HG03108 (cell line): Measurements from ENCODE around the gene MRPL44.

Experiments used
- ATAC-seq: cut with Tn5 transposase; IDR thresholded peaks from one replicate; pipeline ENCODE4 v1.9.1; 2021; ENCODE audit warnings: moderate library complexity; ENCODE audit not compliant: unreplicated experiment

The MRPL44 gene

DNA sequence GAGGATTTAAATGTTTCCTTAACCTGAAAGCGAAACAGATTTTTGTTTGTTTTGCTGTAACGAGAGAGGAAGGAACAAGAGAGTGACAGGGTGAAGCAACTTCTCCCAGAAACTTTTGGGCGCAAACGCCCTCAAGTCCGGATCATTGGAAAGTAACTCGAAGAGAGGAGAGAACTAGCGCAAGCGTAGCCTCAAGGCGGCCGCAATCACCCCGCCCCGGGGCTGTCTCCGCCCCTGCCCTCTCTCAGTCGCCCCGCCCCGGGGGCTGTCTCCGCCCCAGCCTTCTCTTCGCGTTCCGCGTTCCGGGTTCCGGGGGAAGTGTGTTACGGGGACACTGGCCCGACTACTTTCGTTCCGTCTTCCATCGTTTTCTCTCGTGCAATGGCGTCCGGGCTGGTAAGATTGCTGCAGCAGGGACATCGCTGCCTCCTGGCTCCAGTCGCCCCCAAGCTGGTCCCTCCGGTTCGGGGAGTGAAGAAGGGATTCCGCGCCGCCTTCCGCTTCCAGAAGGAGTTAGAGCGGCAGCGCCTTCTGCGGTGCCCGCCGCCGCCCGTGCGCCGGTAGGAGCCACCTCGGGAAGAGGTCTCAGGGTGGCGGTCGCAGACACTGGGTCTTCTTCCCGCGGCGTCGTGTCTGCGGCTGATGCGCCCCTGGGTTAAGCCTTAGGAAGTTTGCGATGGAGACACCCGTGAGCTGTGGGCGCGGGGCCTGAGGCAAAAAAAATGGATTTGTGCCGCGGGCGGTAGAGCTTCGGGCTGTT, at the start of gene MRPL44:
MRPL44 (plus strand) TSS at position 372 of the 760 bp plus-strand sequence; CDS start at position 382, 10 bp downstream.
- peak; percentile 89 for ATAC-seq

DNA sequence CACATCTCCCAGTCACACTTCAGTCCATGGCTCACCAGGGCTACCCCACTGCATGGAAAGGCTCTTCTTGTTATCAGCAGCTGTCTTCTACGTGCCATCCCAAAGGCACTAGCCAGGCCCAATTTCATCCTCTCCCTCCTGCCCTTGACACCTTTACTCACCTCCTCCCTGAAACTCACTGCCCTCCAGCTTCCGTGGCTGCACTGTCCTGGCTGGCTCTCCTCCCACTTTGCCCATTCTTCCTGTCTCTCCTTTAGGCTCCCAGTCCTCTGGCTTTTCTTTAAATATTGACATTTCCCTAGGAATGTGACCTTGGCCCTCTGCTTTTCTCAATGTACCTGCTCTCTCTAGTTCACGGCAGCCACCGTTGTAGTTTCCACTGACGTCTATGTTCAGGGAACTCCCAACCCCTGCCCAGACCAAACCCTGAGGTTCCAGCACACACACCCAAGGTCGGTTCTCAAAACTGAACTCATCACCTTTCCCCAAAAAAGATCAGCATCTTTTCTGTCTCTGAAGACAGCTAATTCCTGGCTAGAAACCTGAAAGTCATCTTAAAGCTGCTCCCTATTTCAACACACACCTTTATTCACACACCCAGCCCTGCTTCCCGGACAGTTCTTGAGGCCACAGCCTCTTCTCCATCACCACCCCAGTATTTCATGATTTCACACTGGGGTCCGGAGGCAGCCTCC, 48.8 kb upstream of the MRPL44 start:
- no peak for ATAC-seq

DNA sequence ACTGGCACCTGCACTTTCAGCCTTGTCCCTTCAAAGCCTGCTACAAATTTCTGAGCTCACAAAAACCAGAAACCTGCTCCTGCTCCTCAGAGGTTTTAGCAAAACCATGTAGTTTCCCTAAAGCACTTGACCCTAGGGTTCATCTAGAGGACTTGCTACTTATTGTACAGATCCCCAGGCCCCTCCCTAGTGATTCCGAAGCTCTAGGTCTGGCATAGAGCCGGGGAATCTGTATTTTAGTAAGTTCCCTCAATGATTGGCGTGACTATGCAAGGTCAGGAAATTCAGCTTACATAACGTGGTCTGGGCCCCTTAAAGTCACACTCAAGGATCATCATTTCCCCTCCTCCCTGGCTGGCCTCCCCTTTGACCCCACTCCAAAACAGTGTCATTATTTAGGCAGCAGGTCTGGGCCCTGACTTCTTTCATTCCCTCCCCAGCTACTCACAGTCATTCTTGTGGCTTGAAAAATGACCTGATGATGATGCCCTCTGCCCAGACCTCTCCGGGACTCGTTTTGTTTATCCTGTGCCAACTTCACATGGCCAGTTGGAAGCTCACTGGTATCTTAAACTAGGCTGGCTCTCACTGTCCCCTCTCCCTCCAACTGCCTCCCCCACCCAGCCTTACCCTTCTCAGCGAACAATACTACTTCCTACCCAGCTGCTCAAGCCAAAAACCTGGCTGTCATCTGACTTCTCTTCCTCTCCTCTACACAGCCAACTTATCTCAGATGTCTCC, 48.1 kb upstream of the MRPL44 start:
- no peak for ATAC-seq

DNA sequence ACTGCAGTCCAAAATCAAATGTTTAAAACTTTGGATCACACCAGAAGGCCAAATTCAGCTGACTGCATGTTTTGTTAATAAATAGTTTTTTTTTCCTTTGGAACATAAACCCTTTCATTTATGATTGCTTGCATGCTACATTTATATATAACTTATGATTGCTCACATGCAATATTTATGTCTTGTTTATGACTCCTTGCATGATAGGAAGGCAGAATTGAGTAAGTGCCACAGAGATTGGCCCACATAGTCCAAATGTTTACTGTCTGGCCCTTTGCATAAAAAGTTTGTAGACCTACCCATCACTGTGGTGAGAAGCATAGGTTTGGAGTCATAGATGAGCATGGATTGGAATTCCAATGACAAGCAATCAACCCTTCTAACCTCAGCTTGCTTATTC, 42.9 kb upstream of the MRPL44 start:
- ATAC-seq: no peak

DNA sequence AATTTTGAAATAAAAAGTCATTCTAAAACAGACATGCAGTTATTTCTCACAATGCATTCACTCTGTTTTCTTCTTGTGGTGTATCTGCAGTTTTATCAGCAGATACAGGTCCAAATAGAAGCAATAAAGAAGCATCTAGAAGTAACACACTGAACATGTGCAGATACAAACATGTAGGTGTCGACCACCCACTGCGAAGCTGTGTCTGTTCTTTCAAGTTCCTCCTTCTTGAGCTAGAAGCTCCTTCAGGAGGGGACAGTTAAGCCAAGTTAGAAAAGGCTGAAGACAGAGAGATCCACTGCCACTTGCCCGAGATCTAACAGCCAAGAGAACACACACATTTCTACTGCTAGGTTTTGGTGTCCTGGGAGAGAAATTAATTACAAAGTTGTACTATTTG, 42.2 kb upstream of the MRPL44 start:
- ATAC-seq: no peak

DNA sequence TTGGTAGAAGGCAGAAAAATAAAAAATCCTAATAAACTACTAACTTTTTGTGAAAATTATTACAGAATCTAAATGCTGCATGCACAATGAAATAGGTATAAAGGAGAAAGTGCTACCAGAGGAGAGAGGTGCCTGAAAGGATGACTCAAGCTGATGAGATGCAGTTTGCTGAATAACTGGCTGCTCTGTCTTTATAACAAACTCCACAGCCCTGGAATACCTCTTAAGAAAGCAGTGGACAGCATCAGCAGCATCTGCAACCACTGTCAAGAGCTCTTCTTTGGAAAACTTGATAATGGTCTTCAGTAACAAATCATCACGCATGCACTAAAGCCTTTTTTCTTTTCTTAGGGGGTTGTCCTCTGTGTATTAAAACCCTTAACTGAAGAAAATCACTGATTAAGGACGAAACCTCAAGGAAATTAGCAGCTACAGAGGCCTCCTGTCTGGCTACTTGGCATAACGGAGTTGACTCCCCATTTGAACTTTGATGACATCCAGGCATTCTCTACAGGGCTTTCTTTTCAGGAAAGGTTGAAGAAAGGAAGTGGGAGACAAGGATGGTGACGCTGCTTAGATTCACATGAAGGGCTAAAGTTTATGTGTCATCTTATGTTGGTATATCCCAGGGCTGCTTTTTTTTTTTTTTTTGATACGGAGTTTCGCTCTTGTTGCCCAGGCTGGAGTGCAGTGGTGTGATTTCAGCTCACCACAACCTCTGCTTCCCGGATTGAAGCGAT, 40.9 kb upstream of the MRPL44 start:
- no peak for ATAC-seq

DNA sequence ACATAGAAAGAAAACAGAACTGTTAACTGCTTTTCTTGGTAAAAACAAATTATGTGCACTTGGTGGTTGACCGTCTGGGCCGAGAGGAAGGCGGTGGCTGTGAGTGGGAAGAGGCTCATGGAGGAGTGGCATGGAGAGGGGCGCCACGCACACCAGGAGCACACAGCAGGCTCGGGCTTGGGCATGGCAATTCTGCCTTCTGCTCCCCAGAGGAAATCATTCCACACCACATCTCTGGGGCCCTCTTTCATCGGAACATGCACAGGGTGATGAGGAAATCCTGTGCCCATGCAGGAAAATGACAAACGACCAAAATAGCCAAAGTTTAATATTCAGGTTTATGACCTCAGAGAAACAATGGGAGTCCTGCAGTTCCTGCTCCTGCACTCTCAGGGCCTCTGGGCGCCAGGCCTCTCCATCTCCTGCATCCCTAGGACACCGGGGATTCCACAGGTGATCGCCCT, 38.6 kb upstream of the MRPL44 start:
- ATAC-seq: no peak

DNA sequence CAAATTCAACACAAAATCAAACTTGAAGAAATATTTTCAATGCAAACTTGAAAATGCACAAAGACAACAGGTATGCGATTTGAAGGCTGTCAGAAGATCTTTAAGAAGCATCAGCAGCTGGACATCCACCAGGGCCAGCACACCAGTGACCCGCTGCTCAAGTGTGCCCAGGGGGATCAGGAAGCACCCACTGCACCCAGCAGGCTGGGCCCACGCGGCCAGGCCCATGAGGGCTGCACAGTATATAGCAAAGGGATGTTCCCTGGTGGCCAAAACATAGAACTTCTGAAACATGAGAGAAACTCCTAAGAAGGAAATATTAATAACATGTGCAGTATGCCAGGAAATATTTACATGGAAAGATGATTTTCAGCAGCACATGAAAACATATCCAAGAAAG, 37.2 kb upstream of the MRPL44 start:
- no peak for ATAC-seq

DNA sequence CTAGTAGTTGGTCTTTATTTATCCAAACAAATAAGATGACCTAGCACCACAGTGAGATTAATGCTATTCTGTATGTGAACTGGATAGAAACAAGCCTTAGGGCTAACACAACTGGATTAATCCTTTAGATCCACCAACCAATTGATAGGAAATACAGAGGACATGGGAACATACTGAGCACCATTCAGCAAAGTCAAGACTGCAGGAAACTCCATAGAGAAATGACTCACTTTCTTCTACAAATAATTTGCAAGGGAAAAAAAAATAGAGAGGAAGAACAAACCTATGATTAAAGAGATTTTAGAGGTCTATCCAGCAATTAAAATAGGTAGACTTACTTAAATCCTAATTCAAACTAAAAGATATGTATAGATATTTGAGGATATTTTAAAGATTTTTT, 36.1 kb upstream of the MRPL44 start:
- ATAC-seq: no peak

DNA sequence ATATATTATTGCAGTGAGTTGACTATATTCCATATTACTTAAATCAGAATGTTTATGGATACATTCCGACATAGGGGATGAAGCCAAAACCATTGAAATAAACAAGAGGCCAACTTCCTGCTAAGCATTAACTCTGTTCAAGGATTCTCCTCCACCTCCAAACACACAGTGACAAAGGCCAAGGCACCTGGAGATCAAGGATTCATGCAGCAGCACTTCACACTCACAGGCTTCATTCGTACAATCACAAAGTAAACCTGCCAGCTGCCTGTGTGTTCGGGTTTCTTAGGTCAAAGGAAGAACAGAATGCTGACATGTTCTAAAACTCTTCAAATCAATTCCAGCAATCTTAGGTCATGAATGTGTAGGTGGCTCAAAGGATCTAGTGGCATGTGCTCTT, 35.0 kb upstream of the MRPL44 start:
- no peak for ATAC-seq

DNA sequence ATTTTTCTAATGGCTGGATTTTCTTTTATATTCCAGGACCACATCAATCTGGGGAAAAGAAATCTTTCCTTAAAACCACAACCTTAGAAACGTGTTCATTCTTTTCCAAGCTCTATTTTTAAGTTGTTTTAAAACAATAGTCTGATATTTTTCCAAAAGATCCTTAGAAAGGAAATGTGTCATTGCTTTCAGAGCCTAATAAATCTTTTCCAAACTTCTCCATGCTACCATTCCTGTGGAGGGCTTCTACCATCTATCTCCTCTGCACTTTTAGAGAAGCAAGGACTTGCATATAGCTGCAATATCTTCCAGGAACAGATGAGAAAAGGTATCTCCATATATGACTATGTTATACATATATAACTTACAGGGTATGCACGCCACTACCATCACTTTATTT, 33.3 kb upstream of the MRPL44 start:
- no peak for ATAC-seq

DNA sequence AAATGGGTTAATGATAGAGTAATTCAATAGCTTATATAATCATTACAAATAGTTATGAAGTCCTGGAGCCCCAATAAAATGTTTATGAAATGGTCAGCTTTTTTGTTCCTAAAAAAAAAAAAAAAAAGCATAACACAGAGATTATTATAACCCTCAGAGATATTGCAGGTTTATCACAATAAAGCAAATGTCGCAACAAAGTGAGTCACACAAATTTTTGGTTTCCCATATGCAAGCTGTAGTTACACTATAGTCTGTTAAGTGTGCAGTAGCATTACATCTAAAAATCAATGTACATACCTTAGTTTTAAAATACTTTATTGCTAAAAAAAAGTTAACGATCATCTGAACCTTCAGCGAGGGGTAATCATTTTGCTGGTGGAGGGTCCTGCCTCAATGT, 32.2 kb upstream of the MRPL44 start:
- ATAC-seq: no peak

DNA sequence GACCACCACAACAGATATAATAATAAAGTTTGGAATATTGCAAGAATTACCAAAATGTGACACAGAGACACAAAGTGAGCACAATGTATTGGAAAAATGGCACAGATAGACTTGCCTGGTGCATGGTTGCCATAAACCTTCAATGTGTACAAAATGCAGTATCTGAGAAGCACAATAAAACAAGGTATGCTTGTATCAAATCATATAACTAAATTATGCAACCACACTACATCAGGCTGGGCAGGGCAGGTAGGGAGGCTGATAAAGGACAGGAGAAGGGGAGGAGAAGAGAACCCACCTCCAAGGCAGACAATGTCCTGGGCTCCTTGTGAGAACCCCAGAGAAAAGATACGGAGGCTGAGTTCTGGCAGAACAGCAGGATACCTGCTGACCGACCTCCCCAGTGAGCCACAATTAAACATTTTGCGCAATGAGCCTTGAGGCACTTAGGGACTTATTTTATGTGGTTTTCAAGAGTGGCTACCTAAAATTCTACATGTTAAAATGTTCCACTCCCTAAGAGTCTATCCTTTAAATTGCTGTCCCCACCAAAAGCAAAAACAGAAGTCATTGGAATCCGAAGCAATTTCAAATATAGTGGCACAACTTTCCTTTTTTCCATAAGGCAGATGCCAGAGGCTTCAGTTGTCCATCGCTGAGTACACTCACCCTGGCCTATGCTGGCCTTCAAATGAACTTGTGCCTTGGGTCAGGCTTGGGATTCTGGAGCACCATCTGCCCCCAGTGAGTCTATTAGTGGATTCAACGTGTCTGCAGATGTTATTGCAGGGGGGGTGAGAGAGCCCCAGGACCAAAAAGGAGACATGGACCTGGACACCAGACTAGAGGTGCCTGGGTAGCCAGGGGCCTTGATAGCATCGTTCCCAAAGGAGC, 28.9 kb upstream of the MRPL44 start:
- no peak for ATAC-seq

DNA sequence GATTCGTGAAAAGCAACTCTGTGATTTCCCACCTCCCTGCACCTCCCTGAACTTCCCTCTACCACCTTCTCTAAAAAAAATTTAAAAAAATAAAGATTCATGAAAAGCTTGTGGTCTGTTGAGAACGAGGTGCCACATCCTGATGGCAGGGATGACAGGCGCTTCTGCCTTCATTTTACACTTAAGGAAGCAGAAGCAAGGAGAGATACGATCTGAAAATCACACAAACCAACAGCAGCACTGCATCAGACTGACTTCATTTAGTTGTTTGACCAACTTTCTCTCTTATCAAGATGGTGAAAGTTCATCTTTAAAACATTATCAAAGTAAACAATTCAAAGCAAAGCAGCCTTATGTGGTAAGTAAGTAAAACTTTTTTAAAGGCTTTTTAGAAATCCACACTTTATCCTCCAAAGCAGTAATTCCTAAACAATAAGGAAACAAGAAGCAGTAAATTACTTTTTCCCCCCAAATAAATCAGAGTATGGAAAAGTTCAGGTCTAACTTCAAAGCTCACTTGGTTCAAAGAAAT, 27.6 kb upstream of the MRPL44 start:
- peak; percentile 53 for ATAC-seq

DNA sequence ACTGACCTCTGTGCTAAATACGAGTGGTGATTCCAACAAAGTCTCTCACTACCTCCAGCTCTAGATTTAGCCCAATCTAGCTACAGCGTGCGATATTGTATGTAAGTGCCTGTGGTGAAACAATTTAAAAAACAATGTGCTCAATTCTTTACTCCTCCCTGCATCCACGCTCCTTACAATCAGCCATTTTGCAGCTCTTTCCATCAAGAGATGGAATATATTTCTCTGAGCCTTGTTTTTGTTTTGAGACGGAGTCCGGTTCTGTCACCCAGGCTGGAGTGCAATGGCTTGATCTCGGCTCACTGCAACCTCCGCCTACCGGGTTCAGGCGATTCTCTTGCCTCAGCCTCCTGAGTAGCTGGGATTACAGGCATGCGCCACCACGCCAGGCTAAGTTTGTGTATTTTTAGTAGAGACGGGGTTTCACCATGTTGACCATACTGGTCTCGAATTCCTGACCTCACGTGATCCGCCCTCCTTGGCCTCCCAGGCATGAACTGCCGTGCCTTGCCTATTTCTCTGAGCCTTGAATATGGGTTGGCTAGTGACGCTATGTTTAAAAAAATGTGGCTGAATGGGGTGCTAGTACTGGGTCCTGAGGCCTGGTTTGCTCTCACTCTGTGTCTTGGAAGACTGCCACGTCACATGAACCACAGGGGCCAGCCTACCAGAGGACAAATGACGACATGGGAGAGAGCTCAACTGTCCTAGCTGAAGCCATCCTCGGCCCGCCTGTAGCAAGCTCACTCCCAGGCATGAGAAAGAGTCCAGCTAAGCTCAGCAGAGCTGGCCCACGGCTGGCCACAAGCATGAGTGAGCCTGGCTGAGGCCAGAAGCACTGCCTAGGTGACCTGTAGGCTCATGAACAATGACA, 26.9 kb upstream of the MRPL44 start:
- ATAC-seq: no peak

DNA sequence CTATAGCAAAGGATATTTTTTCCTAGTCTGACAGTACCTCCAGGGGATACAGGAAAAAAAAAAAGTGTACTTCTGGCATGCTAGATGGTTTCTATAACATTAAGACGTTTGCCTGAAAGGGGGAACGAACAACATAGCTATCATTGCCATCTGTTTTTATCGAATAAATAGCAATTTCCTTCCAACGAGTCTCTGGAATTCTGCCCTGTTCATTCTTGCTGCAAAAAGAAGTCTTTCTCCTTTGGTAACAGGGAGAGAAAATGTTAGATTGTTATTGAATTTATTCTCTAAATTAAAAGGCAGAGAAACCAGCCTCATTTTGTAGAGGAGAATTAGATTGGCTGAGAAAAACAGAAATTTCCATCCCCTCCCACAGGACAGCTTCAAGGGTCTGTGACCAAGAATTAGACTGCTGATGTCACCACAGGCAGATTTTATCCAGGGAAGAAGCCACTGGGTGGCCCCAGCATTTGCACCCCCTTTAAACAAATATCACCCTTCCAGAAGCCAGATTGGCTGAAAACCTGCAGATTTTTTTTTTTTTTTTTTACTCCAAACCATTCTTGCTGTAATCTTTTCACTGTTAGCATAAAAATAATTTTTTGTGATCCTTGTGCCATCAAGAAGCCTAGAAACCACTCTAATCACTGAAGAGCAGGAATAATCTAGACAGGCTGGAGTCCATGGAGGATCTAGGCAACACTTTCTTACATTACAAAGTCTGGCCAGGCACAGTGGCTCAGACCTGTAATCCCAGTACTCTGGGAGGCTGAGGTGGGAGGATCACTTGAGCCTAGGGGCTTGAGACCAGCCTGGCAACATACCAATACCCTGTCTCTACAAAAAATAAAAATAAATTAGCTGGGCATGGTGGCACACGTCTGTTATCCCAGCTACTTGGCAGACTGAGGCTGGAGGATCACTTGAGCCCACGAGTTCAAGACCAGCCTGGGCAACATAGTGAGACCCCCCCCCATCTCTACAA, 24.2 kb upstream of the MRPL44 start:
- no peak for ATAC-seq

DNA sequence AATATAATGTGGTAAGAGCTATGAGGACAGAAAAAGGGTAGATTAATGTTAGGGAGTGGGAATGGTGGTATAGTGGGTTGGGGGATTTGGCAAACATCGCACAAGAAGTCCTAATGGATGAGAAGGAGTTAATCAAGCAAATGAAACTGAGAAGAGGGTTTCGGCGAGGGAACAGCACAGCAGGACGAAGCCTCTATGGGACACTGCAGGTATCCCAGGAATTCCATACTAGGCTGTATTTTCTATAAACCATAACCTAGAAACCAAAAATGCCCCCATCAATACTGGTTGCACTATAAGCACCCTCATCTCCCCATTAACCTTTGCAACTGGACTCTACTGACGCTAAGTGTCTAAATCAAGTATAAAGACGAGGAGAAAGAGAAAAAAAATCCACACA, 22.4 kb upstream of the MRPL44 start:
- ATAC-seq: no peak
